A549 treated with CORT108297 at 1 μM for 4 hours (cell line): ENCODE measurements around the gene GAL3ST1. TPM values are rescaled to one million over a fixed set of nuclear protein-coding genes. Genes with fewer than 3 reads are reported as not detected.

Source experiments
- total RNA-seq: library from RNA; stranded (reverse); fragments of 200-300 nt; extraction: Qiagen RNA extraction; gene quantifications from 5 replicates; pipeline ENCODE4 v1.2.3, GENCODE V29; 2022

GAL3ST1 gene
- total RNA-seq: 6.1 to 10.2 TPM (median 9.2 TPM) in 5 replicates

GRCh38 chr22:30574095-30574981 is at the start of gene GAL3ST1:
Gene GAL3ST1 (minus strand): TSS chr22:30574665. CDS start chr22:30557392, 17,273 bp downstream.

GRCh38 chr22:30606455-30607299 is 32.2 kb upstream of the GAL3ST1 start, which contains the start of gene TCN2:
Gene TCN2 (plus strand): TSS chr22:30607174. CDS start chr22:30607332, 158 bp downstream.

GRCh38 chr22:30591588-30592359 is 17.3 kb upstream of the GAL3ST1 start, which contains the start of gene PES1:
Gene PES1 (minus strand): TSS chr22:30591910. CDS start chr22:30591833, 77 bp downstream.

GRCh38 chr22:30546616-30547015 is 27.8 kb downstream of the GAL3ST1 start, which contains the start of gene SEC14L6:
Gene SEC14L6 (minus strand): TSS chr22:30546741. CDS start chr22:30546682, 59 bp downstream.

Other genes with a start within 250 kb of the GAL3ST1 start
- 8.6 to 11.9 TPM (median 11.1 TPM) in 5 replicates for gene TBC1D10A, start 247.7 kb downstream of the GAL3ST1 start, total RNA-seq
- 44.1 to 62.3 TPM (median 61.4 TPM) in 5 replicates for gene SF3A1, start 217.8 kb downstream of the GAL3ST1 start, total RNA-seq
- 2.0 to 3.9 TPM (median 3.3 TPM) in 5 replicates for gene CCDC157, start 217.7 kb downstream of the GAL3ST1 start, total RNA-seq
- gene RNF215, start 187.3 kb downstream of the GAL3ST1 start, total RNA-seq: 13.8 to 22.0 TPM (median 19.7 TPM) in 5 replicates
- gene SEC14L2, start 177.6 kb downstream of the GAL3ST1 start, total RNA-seq: 25.7 to 46.7 TPM (median 42.7 TPM) in 5 replicates
- 67.6 to 78.1 TPM (median 74.0 TPM) in 5 replicates for gene MTFP1, start 148.9 kb downstream of the GAL3ST1 start, total RNA-seq
- not detected in 5 replicates for gene SEC14L3, start 102.6 kb downstream of the GAL3ST1 start, total RNA-seq
- gene SEC14L4, start 69.0 kb downstream of the GAL3ST1 start, total RNA-seq: 4.4 to 6.7 TPM (median 5.9 TPM) in 5 replicates
- gene SEC14L6, start 27.9 kb downstream of the GAL3ST1 start, total RNA-seq: 0.03 TPM in 1 of 5 replicates, not detected in the others
- gene PES1, start 17.2 kb upstream of the GAL3ST1 start, total RNA-seq: 108 to 118 TPM (median 111 TPM) in 5 replicates
- 4.2 to 5.2 TPM (median 4.6 TPM) in 5 replicates for gene TCN2, start 32.5 kb upstream of the GAL3ST1 start, total RNA-seq
- gene SLC35E4, start 61.1 kb upstream of the GAL3ST1 start, total RNA-seq: 5.3 to 8.0 TPM (median 7.0 TPM) in 5 replicates
- gene DUSP18, start 93.2 kb upstream of the GAL3ST1 start, total RNA-seq: 3.5 to 5.3 TPM (median 5.1 TPM) in 5 replicates
- gene OSBP2, start 120.2 kb upstream of the GAL3ST1 start, total RNA-seq: 10.0 to 12.2 TPM (median 10.8 TPM) in 5 replicates